ENCODE measurements around the gene TIMP2. TPM values are rescaled to one million over a fixed set of nuclear protein-coding genes. Genes with fewer than 3 reads are reported as not detected.
"Not testable (repeated sequence)": the region's sequence is repeated elsewhere in the genome, so short reads cannot be mapped to it uniquely, and the experiment has no call there.

The TIMP2 gene
- total RNA-seq, 1 experiment from 2014 or later, result 66.9 TPM

DNA sequence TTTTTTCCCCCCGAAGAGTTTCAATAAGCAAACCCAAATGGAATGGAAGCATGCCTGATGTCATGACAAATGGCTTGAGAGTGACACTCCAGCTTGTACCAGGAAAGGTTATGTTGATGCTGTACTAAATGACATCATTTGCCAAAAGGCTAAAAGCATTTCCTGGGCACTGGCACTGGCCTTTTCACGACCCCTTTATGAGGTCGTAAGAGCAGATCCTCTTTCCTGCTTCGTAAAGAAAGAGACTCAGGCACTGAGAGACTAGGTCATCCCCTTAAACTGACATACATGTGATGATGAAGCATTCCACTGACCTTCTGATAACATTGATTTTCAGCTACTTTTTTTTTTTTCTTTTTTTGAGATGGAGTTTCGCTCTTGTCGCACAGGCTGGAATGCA, 52.7 kb downstream of the TIMP2 start:
- H3K27me3 ChIP-seq, result no peaks in the 10 kb centered on the region
- H3K36me3 ChIP-seq, result peaks cover 31% of the 10 kb centered on the region
- peaks cover 49% of the 10 kb centered on the region for H3K4me1 ChIP-seq
- no peak overlapping the region for H3K4me3 ChIP-seq
- DNase-seq, result peak in 1 of 2 experiments; percentile 40
- H3K9me3 ChIP-seq (replicated peaks), result no peaks in the 10 kb centered on the region
- H3K27ac ChIP-seq, result no peak overlapping the region

GRCh38 chr17:78870621-78871020, 54.6 kb downstream of the TIMP2 start:
- H3K4me3 ChIP-seq, result no peak overlapping the region
- DNase-seq, result no peak
- no peaks in the 10 kb centered on the region for H3K9me3 ChIP-seq (replicated peaks)
- H3K27me3 ChIP-seq, result no peaks in the 10 kb centered on the region
- no peak overlapping the region for H3K27ac ChIP-seq
- H3K36me3 ChIP-seq, result peaks cover 31% of the 10 kb centered on the region
- H3K4me1 ChIP-seq, result peaks cover 34% of the 10 kb centered on the region

- no peaks in the 10 kb centered on the region for H3K9me3 ChIP-seq (replicated peaks)
- no peak overlapping the region for H3K27ac ChIP-seq
- no peak for DNase-seq
- peaks cover 34% of the 10 kb centered on the region for H3K36me3 ChIP-seq
- H3K4me3 ChIP-seq, result no peak overlapping the region
- H3K4me1 ChIP-seq, result peaks cover 12% of the 10 kb centered on the region
- no peaks in the 10 kb centered on the region for H3K27me3 ChIP-seq
Measured at GRCh38 chr17:78868391-78868790, 56.8 kb downstream of the TIMP2 start.

DNA sequence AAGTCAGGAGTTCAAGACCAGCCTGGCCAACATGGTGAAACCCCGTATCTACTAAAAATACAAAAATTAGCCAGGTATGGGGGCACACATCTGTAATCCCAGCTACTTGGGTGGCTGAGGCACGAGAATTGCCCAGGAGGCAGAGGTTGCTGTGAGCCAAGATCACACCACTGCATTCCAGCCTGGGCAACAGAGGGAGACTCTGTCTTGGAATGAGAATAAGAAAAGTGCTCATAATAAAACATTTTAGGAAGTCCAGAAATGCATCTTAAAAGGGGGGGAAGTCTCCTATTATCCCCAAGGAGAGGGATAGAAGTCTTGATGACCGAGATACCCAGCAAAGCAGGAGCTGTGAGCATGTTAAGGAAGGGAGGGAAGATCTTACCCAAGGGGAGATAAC, 58.1 kb downstream of the TIMP2 start:
- not testable (repeated sequence) for H3K4me3 ChIP-seq; H3K4me1 ChIP-seq; H3K9me3 ChIP-seq (replicated peaks); H3K27ac ChIP-seq; H3K27me3 ChIP-seq; DNase-seq
- peaks cover 37% of the 10 kb centered on the region for H3K36me3 ChIP-seq

DNA sequence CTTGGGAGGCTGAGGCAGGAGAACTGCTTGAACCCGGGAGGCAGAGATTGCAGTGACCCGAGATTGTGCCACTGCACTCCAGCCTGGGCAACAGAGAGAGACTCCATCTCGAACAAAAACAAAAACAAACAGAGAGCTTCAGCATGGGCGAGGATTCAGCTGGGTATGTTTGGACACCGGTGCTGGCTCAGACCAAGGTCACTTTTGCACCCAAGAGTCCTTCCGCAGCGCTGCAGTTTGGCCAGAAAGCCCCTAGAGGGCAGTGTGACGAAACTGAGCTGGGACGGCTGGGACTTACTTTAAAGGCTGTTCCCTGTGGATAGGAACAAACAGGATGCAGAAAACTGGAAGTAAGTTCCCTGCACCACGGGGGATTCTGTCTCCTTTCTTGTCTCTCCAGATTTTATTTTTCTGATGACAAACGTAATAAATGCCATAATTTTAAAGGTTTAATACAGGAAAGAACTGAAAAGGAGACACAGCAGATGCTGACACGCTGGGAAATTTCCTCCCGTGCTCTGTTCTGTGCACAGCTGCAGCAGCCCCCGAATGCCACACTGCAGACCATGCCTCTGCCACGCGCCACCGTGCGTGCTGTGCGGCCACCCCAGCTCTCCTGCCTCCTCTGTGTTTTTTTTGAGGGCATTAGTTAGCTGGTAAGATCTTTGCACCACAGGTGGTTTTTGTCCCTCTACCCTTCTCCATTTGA, 59.4 kb downstream of the TIMP2 start:
- no peak overlapping the region for H3K4me3 ChIP-seq
- no peaks in the 10 kb centered on the region for H3K9me3 ChIP-seq (replicated peaks)
- peak; percentile 81 to 94 for DNase-seq
- H3K27me3 ChIP-seq, result no peaks in the 10 kb centered on the region
- peaks cover 37% of the 10 kb centered on the region for H3K36me3 ChIP-seq
- H3K4me1 ChIP-seq, result no peaks in the 10 kb centered on the region
- H3K27ac ChIP-seq, result no peak overlapping the region

DNA sequence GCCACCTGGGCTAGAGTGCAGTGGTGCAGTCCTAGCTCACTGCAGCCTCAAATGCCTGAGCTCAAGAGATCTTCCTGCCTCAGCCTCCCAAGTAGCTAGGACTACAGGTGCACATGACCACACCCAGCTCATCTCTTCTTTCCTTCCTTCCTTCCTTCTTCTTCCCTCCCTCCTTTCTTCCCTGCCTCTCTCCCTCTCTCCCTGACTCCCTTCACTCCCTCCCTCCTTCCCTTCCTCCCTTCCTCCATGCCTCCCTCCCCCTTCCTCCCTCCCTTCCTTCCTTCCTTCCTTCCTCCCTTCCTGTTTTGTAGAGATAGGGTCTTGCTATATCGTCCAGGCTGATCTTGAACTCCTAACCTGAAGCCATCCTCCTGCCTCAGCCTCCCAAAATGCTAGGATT, 61.1 kb downstream of the TIMP2 start:
- H3K4me1 ChIP-seq, result no peaks in the 10 kb centered on the region
- no peak overlapping the region for H3K4me3 ChIP-seq
- H3K36me3 ChIP-seq, result peaks cover 26% of the 10 kb centered on the region
- no peak overlapping the region for H3K27ac ChIP-seq
- no peaks in the 10 kb centered on the region for H3K9me3 ChIP-seq (replicated peaks)
- no peak for DNase-seq
- H3K27me3 ChIP-seq, result no peaks in the 10 kb centered on the region

GRCh38 chr17:78862073-78863023, 62.8 kb downstream of the TIMP2 start:
- H3K27ac ChIP-seq, result 0 out of 2 replicates have a peak overlapping the region, but pooled peaks have one; percentile 14
- DNase-seq, result peak; percentile 48 to 62
- H3K27me3 ChIP-seq, result no peaks in the 10 kb centered on the region
- no peak overlapping the region for H3K4me3 ChIP-seq
- no peaks in the 10 kb centered on the region for H3K9me3 ChIP-seq (replicated peaks)
- no peaks in the 10 kb centered on the region for H3K4me1 ChIP-seq
- H3K36me3 ChIP-seq, result peaks cover 13% of the 10 kb centered on the region

- H3K9me3 ChIP-seq (replicated peaks), result no peaks in the 10 kb centered on the region
- no peak for DNase-seq
- peaks cover 13% of the 10 kb centered on the region for H3K36me3 ChIP-seq
- no peak overlapping the region for H3K4me3 ChIP-seq
- H3K27ac ChIP-seq, result no peak overlapping the region
- H3K4me1 ChIP-seq, result no peaks in the 10 kb centered on the region
- H3K27me3 ChIP-seq, result no peaks in the 10 kb centered on the region
Measured at GRCh38 chr17:78861229-78861628, 64.0 kb downstream of the TIMP2 start.

GRCh38 chr17:78859051-78859450, 66.1 kb downstream of the TIMP2 start:
- no peak overlapping the region for H3K4me3 ChIP-seq
- peaks cover 16% of the 10 kb centered on the region for H3K36me3 ChIP-seq
- no peaks in the 10 kb centered on the region for H3K4me1 ChIP-seq
- H3K27ac ChIP-seq, result no peak overlapping the region
- no peaks in the 10 kb centered on the region for H3K27me3 ChIP-seq
- DNase-seq, result no peak
- H3K9me3 ChIP-seq (replicated peaks), result no peaks in the 10 kb centered on the region

- H3K36me3 ChIP-seq, result 0 out of 2 replicates have a peak, but pooled peaks cover 3% of the 10 kb centered on the region
- no peak overlapping the region for H3K4me3 ChIP-seq
- no peak overlapping the region for H3K27ac ChIP-seq
- H3K4me1 ChIP-seq, result no peaks in the 10 kb centered on the region
- no peaks in the 10 kb centered on the region for H3K27me3 ChIP-seq
- DNase-seq, result no peak
- no peaks in the 10 kb centered on the region for H3K9me3 ChIP-seq (replicated peaks)
Measured at GRCh38 chr17:78857266-78857665, 67.9 kb downstream of the TIMP2 start.

GRCh38 chr17:78855561-78856165, 69.5 kb downstream of the TIMP2 start:
- Histone ChIP-seq H3K4me1 (no peaks in the 10 kb centered on the region), H3K27me3 (no peaks in the 10 kb centered on the region), H3K27ac (no peak overlapping the region), H3K4me3 (no peak overlapping the region), H3K9me3 (replicated peaks) (no peaks in the 10 kb centered on the region), H3K36me3 (0 out of 2 replicates have a peak, but pooled peaks cover 3% of the 10 kb centered on the region)
- DNase-seq, result no peak

DNA sequence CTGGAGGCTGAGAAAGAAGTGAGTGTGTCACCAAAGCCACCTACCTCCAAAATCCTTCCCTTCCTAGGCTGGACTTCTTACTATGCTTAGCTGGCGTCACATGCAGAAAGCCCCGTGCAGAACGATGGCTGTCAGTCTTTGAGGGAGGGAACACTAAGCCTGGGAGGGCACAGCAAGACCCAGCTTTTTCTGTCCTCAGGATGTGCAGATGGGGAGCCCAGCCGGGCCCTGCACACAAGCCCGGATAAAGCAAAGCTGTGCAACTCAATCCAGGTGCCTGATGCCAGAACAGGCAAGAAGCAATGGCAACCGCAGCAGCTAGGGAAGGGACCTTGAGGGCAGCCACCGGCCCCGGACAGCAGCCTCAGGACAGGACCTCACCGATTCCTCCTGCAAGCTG, 70.7 kb downstream of the TIMP2 start:
- Histone ChIP-seq H3K4me3 (no peak overlapping the region), H3K36me3 (0 out of 2 replicates have a peak, but pooled peaks cover 3% of the 10 kb centered on the region), H3K27ac (no peak overlapping the region), H3K4me1 (no peaks in the 10 kb centered on the region), H3K27me3 (no peaks in the 10 kb centered on the region), H3K9me3 (replicated peaks) (no peaks in the 10 kb centered on the region)
- DNase-seq, result no peak

DNA sequence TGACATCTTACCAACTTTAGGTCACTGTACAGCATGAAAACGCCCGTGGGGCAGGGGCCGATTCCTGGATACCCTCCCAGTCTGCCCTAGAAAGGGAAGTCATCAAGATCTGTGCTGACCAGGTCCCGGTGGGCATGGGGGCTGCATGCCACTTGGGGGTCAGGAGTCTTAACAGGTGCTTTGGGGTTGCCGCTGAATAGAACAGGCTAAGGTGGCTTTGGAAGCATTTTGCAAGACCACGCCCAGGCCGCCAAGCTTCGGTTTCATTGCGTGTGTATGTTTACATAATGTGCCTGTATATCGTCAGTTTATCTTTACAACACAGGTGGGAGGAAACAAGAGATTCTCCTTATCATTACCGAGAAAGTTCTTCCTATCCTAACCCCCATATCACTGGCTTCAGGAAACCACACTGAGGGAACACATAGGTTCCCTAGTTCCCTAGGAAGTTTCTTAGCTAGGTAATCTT, 71.2 kb downstream of the TIMP2 start:
- DNase-seq, result no peak
- Histone ChIP-seq H3K36me3 (0 out of 2 replicates have a peak, but pooled peaks cover 3% of the 10 kb centered on the region), H3K4me3 (no peak overlapping the region), H3K27me3 (no peaks in the 10 kb centered on the region), H3K9me3 (replicated peaks) (no peaks in the 10 kb centered on the region), H3K27ac (no peak overlapping the region), H3K4me1 (no peaks in the 10 kb centered on the region)

DNA sequence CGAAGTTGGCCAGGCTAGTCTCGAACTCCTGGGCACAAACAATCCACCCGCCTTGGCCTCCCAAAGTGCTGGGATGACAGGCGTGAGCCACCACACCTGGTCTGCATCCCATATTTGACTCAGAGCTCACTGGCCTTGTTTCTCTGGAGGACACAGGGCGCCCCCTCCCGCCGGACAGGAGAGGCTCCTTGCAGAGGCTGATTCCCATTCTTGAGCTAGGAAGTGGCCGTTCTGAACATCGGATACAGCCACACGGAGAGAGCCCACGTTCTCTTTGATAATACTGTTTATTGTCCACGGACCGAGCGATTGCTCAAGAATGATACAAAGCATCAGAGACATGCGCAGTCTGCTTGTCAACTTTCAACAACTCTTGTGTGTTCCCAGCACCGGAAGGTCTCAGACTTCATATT, 72.5 kb downstream of the TIMP2 start:
- H3K4me3 ChIP-seq, result no peak overlapping the region
- H3K4me1 ChIP-seq, result no peaks in the 10 kb centered on the region
- 0 out of 2 replicates have a peak, but pooled peaks cover 3% of the 10 kb centered on the region for H3K36me3 ChIP-seq
- DNase-seq, result no peak
- H3K27me3 ChIP-seq, result no peaks in the 10 kb centered on the region
- no peaks in the 10 kb centered on the region for H3K9me3 ChIP-seq (replicated peaks)
- no peak overlapping the region for H3K27ac ChIP-seq

GRCh38 chr17:78849026-78849425, 76.2 kb downstream of the TIMP2 start:
- DNase-seq, result no peak
- H3K36me3 ChIP-seq, result no peaks in the 10 kb centered on the region

More at GRCh38 chr17:78849026-78849425, 76.2 kb downstream of the TIMP2 start:
- Histone ChIP-seq H3K4me3 (no peak overlapping the region), H3K9me3 (replicated peaks) (no peaks in the 10 kb centered on the region), H3K27ac (no peak overlapping the region), H3K27me3 (no peaks in the 10 kb centered on the region), H3K4me1 (no peaks in the 10 kb centered on the region)
